ENCODE results near the gene WNK2.

WNK2 gene

GRCh38 chr9:93170571-93170970, 13.4 kb upstream of the WNK2 start:
- TF ChIP-seq EZH2phosphoT487 (IDR thresholded peaks at IDR 0.05; ENCODE audit: low read depth) = no peak
- no peak for TF ChIP-seq CTCF (IDR thresholded peaks at IDR 0.05; ENCODE audit: low read depth, low read length)
- Histone ChIP-seq H3K79me2 (ENCODE audit: low read length) (no peaks in the 10 kb centered on the region), H3K4me3 (ENCODE audit: low read length) (no peak overlapping the region), H3K4me1 (ENCODE audit: low read length) (no peaks in the 10 kb centered on the region), H3K9me3 (ENCODE audit: insufficient read depth, low read length) (no peaks in the 10 kb centered on the region), H3K9ac (ENCODE audit: low read length) (no peak overlapping the region), H3K4me2 (ENCODE audit: low read length) (no peak overlapping the region), H3K27ac (ENCODE audit: low read length) (no peak overlapping the region), H2AFZ (ENCODE audit: low read depth, low read length) (no peak overlapping the region), H3K36me3 (replicated peaks; ENCODE audit: low read depth, low read length) (no peaks in the 10 kb centered on the region), H3K27me3 (ENCODE audit: low read depth, low read length) (0 out of 2 replicates have a peak, but pooled peaks cover 8% of the 10 kb centered on the region), H4K20me1 (ENCODE audit: insufficient read depth, low read length) (no peaks in the 10 kb centered on the region)

GRCh38 chr9:93171261-93171990, 12.5 kb upstream of the WNK2 start:
- Histone ChIP-seq H3K27ac (ENCODE audit: low read length) (no peak overlapping the region), H3K4me3 (ENCODE audit: low read length) (no peak overlapping the region), H3K27me3 (ENCODE audit: low read depth, low read length) (0 out of 2 replicates have a peak, but pooled peaks cover 8% of the 10 kb centered on the region), H2AFZ (ENCODE audit: low read depth, low read length) (no peak overlapping the region), H4K20me1 (ENCODE audit: insufficient read depth, low read length) (no peaks in the 10 kb centered on the region), H3K4me2 (ENCODE audit: low read length) (no peak overlapping the region), H3K4me1 (ENCODE audit: low read length) (no peaks in the 10 kb centered on the region), H3K9me3 (ENCODE audit: insufficient read depth, low read length) (no peaks in the 10 kb centered on the region), H3K9ac (ENCODE audit: low read length) (no peak overlapping the region), H3K36me3 (replicated peaks; ENCODE audit: low read depth, low read length) (no peaks in the 10 kb centered on the region), H3K79me2 (ENCODE audit: low read length) (no peaks in the 10 kb centered on the region)
- TF ChIP-seq EZH2phosphoT487 (IDR thresholded peaks at IDR 0.05; ENCODE audit: low read depth) (no peak), CTCF (IDR thresholded peaks at IDR 0.05; ENCODE audit: low read depth, low read length) (no peak)

GRCh38 chr9:93172666-93173364, 11.1 kb upstream of the WNK2 start:
- Histone ChIP-seq H3K79me2 (ENCODE audit: low read length) (no peaks in the 10 kb centered on the region), H2AFZ (ENCODE audit: low read depth, low read length) (no peak overlapping the region), H3K27me3 (ENCODE audit: low read depth, low read length) (0 out of 2 replicates have a peak, but pooled peaks cover 8% of the 10 kb centered on the region), H4K20me1 (ENCODE audit: insufficient read depth, low read length) (no peaks in the 10 kb centered on the region), H3K4me3 (ENCODE audit: low read length) (no peak overlapping the region), H3K9me3 (ENCODE audit: insufficient read depth, low read length) (no peaks in the 10 kb centered on the region), H3K9ac (ENCODE audit: low read length) (no peak overlapping the region), H3K27ac (ENCODE audit: low read length) (no peak overlapping the region), H3K4me1 (ENCODE audit: low read length) (no peaks in the 10 kb centered on the region), H3K4me2 (ENCODE audit: low read length) (no peak overlapping the region), H3K36me3 (replicated peaks; ENCODE audit: low read depth, low read length) (no peaks in the 10 kb centered on the region)
- TF ChIP-seq CTCF (IDR thresholded peaks at IDR 0.05; ENCODE audit: low read depth, low read length) (no peak), EZH2phosphoT487 (IDR thresholded peaks at IDR 0.05; ENCODE audit: low read depth) (no peak)

- Histone ChIP-seq H3K4me3 (ENCODE audit: low read length) (no peak overlapping the region), H3K9ac (ENCODE audit: low read length) (no peak overlapping the region), H3K27me3 (ENCODE audit: low read depth, low read length) (0 out of 2 replicates have a peak, but pooled peaks cover 8% of the 10 kb centered on the region), H3K4me1 (ENCODE audit: low read length) (no peaks in the 10 kb centered on the region), H3K4me2 (ENCODE audit: low read length) (no peak overlapping the region), H3K9me3 (ENCODE audit: insufficient read depth, low read length) (no peaks in the 10 kb centered on the region), H3K27ac (ENCODE audit: low read length) (no peak overlapping the region), H4K20me1 (ENCODE audit: insufficient read depth, low read length) (no peaks in the 10 kb centered on the region), H2AFZ (ENCODE audit: low read depth, low read length) (no peak overlapping the region), H3K36me3 (replicated peaks; ENCODE audit: low read depth, low read length) (no peaks in the 10 kb centered on the region), H3K79me2 (ENCODE audit: low read length) (no peaks in the 10 kb centered on the region)
- TF ChIP-seq EZH2phosphoT487 (IDR thresholded peaks at IDR 0.05; ENCODE audit: low read depth) = no peak
- no peak for TF ChIP-seq CTCF (IDR thresholded peaks at IDR 0.05; ENCODE audit: low read depth, low read length)
Measured at GRCh38 chr9:93173365-93174051, 10.4 kb upstream of the WNK2 start.

Measured in OCI-LY3 (cell line).